SK-N-SH (cell line): ENCODE data around the gene DIAPH2. TPM values are rescaled to one million over a fixed set of nuclear protein-coding genes. Genes with fewer than 3 reads are reported as not detected.

Experiments
- CTCF ChIA-PET: fragments of 300-600, 350-600 bp; formaldehyde crosslinking; extraction: SDS; loops from one replicate; lab custom pipeline; 2021; lab: Yijun Ruan, JAX
- POLR2A ChIA-PET: fragments of 350-600 bp; sonication (Branson Sonifier 250); formaldehyde crosslinking; extraction: SDS; loops from one replicate; lab custom pipeline; 2020; ENCODE audit warnings: antibody characterized with exemption, inconsistent platforms; lab: Yijun Ruan, JAX
- DNase-seq: peaks from one replicate; pipeline ENCODE4 v3.0.0; 2012
- H2AFZ ChIP-seq: fragments of 200-600 bp; sonication (generic); 2 replicates; pipeline ENCODE4 v1.8.1; 2016; ENCODE audit warnings: antibody characterized with exemption, mild to moderate bottlenecking, low read depth
- H3F3A ChIP-seq: fragments of 200-600 bp; sonication (generic); replicated peaks from 2 replicates; pipeline ENCODE3; 2016; ENCODE audit warnings: antibody characterized with exemption, mild to moderate bottlenecking; ENCODE audit not compliant: insufficient read depth
- H3K27ac ChIP-seq, 2 experiments: fragments of 200-500 bp in 1 of 2; fragments of 200-600 bp in 1 of 2; sonication (Bioruptor generic) in 1 of 2; sonication (generic), shearing (Covaris generic) in 1 of 2; 2 replicates each; pipeline versions ENCODE4 v1.5.1 to v1.6.1; 2014 to 2016; ENCODE audit warnings: low read depth in 2 of 2, inconsistent platforms in 1 of 2, low read length in 1 of 2, mild to moderate bottlenecking in 1 of 2, mixed read lengths in 1 of 2
- H3K27me3 ChIP-seq: fragments of 200-600 bp; sonication (generic), shearing (Covaris generic); 2 replicates; pipeline ENCODE4 v1.6.1; 2016; ENCODE audit warnings: mixed run types; ENCODE audit not compliant: insufficient read depth
- H3K36me3 ChIP-seq, 2 experiments: fragments of 200-500 bp in 1 of 2; fragments of 200-600 bp in 1 of 2; sonication (Bioruptor generic) in 1 of 2; sonication (generic) in 1 of 2; replicated peaks in 1 of 2; 2 replicates each; pipeline versions ENCODE3 to v1.5.1; 2014 to 2016; ENCODE audit warnings: low read length in 1 of 2, mild to moderate bottlenecking in 1 of 2; ENCODE audit not compliant: insufficient read depth in 2 of 2, control insufficient read depth in 1 of 2
- H3K4me1 ChIP-seq, 2 experiments: fragments of 200-500 bp in 1 of 2; fragments of 200-600 bp in 1 of 2; sonication (Bioruptor generic) in 1 of 2; sonication (generic), shearing (Covaris generic) in 1 of 2; 2 replicates each; pipeline versions ENCODE4 v1.5.1 to v1.6.1; 2014 to 2016; ENCODE audit warnings: low read depth in 1 of 2, low read length in 1 of 2, mixed run types in 1 of 2; ENCODE audit not compliant: insufficient read depth in 2 of 2, control insufficient read depth in 1 of 2
- H3K4me2 ChIP-seq: fragments of 200-600 bp; sonication (generic), shearing (Covaris generic); 2 replicates; pipeline ENCODE4 v1.6.1; 2017; ENCODE audit warnings: mixed run types
- H3K4me3 ChIP-seq, 2 experiments: fragments of 200-500 bp in 1 of 2; fragments of 200-600 bp in 1 of 2; sonication (Bioruptor generic) in 1 of 2; sonication (generic), shearing (Covaris generic) in 1 of 2; 2 replicates each; pipeline versions ENCODE4 v1.5.1 to v1.8.1; 2014 to 2016; ENCODE audit warnings: low read depth in 2 of 2, inconsistent platforms in 1 of 2, low read length in 1 of 2, mild to moderate bottlenecking in 1 of 2, mixed read lengths in 1 of 2, moderate library complexity in 1 of 2
- H3K79me2 ChIP-seq: fragments of 200-600 bp; sonication (generic); 2 replicates; pipeline ENCODE4 v1.8.1; 2017; ENCODE audit warnings: mild to moderate bottlenecking; ENCODE audit not compliant: insufficient read depth
- H3K9ac ChIP-seq: fragments of 200-600 bp; sonication (generic); 2 replicates; pipeline ENCODE4 v1.6.1; 2017; ENCODE audit warnings: mixed run types
- H3K9me2 ChIP-seq: fragments of 200-600 bp; sonication (generic); 2 replicates; pipeline ENCODE4 v1.6.1; 2017; ENCODE audit warnings: mixed run types
- H3K9me3 ChIP-seq: fragments of 200-600 bp; sonication (generic); 2 replicates; pipeline ENCODE4 v1.6.1; 2017; ENCODE audit warnings: mixed run types, mild to moderate bottlenecking, moderate library complexity
- H4K20me1 ChIP-seq: fragments of 200-600 bp; sonication (generic); 2 replicates; pipeline ENCODE4 v1.6.1; 2017; ENCODE audit warnings: mild to moderate bottlenecking, mixed run types; ENCODE audit not compliant: insufficient read depth
- EP300 ChIP-seq, 2 experiments: IDR thresholded peaks; 2 replicates each; pipeline versions ENCODE4 v1.4.0 to v1.6.1; 2012; ENCODE audit warnings: borderline replicate concordance in 1 of 2, low read depth in 1 of 2, low read length in 1 of 2
- FOXJ3 ChIP-seq: sonication (generic); formaldehyde crosslinking; IDR thresholded peaks from 2 replicates; pipeline ENCODE4 v1.5.1; 2020; ENCODE audit warnings: mild to moderate bottlenecking, missing genetic modification reagents
- GABPA ChIP-seq: IDR thresholded peaks from 2 replicates; pipeline ENCODE4 v1.4.0; 2012; ENCODE audit warnings: low read depth, mild to moderate bottlenecking
- GATA2 ChIP-seq: sonication (generic); formaldehyde crosslinking; IDR thresholded peaks from 2 replicates; pipeline ENCODE4 v1.5.0; 2020; ENCODE audit warnings: mild to moderate bottlenecking, missing genetic modification reagents
- JUND ChIP-seq: IDR thresholded peaks from 2 replicates; pipeline ENCODE4 v1.4.0; 2012
- POLR2AphosphoS5 ChIP-seq: IDR thresholded peaks from 2 replicates; pipeline ENCODE4 v1.6.1; 2012; ENCODE audit warnings: low read depth, low read length
- RAD21 ChIP-seq: IDR thresholded peaks from 2 replicates; pipeline ENCODE4 v1.6.1; 2012; ENCODE audit warnings: mild to moderate bottlenecking, low read length
- SIN3A ChIP-seq: IDR thresholded peaks from 2 replicates; pipeline ENCODE4 v1.6.1; 2012; ENCODE audit warnings: low read depth, mild to moderate bottlenecking, low read length, moderate library complexity, borderline replicate concordance
- TAF1 ChIP-seq: IDR thresholded peaks from 2 replicates; pipeline ENCODE4 v1.6.1; 2012; ENCODE audit warnings: low read depth, mild to moderate bottlenecking, low read length, moderate library complexity, borderline replicate concordance
- TCF12 ChIP-seq: IDR thresholded peaks from 2 replicates; pipeline ENCODE4 v1.4.0; 2012
- WGBS: methylation state at CpG from one replicate; pipeline ENCODE4 v1.1.6; 2017; ENCODE audit warnings: low lambda C conversion rate; 5-methylcytosine and 5-hydroxymethylcytosine counted together
- polyA plus RNA-seq, 3 experiments: library from polyadenylated mRNA; depleted of rRNA; stranded (reverse); fragments of >200 nt; gene quantifications; 2 replicates each; pipeline ENCODE4 v1.2.3, GENCODE V29; 2012
- TF ChIP-seq, protein P1 (sequence below): IDR thresholded peaks from 2 replicates; pipeline ENCODE4 v1.4.0; 2012; ENCODE audit warnings: low read depth
- TF ChIP-seq, protein P2 (sequence below): IDR thresholded peaks from 2 replicates; pipeline ENCODE4 v1.4.0; 2012; ENCODE audit warnings: low read depth, borderline replicate concordance
- TF ChIP-seq, protein P3 (sequence below): fragments of 150-350 bp; IDR thresholded peaks from 2 replicates; pipeline ENCODE4 v1.6.1; 2017; ENCODE audit warnings: antibody characterized with exemption, low read length, low read depth, borderline replicate concordance

Gene DIAPH2
- polyA plus RNA-seq, 1 of the 3 experiments (the other 2 are of a cell fraction), result 1.1 TPM

DNA sequence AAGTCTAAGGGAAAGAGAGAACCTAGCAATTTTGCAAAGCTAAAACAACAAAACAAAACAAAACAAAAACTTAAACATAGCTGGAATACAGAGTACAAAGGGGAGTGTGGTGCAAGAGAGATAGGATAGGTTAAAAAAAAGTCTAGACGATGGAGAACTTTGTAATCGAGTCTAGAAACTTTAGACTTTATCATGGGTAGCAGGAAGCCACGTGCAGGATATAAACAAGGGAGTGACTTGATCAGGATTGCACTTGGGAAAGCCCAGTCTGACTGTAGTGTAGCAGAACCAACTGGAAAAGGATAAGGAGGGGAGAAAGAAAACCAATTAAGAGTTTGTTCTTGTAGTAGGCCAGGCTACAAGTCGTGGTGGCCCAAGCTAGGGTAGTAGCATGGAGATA, 949.2 kb downstream of the DIAPH2 start:
- no peaks in the 10 kb centered on the region for H4K20me1 ChIP-seq
- no peak overlapping the region for H3K4me3 ChIP-seq
- no peak for DNase-seq
- no peak overlapping the region for H2AFZ ChIP-seq
- ChIA-PET CTCF (no interaction called here), POLR2A (no interaction called here)
- 21% methylated on average over 4 of the region's 4 CpGs for WGBS
- H3F3A ChIP-seq, result no peaks in the 10 kb centered on the region
- H3K9me3 ChIP-seq, result no peaks in the 10 kb centered on the region
- no peak overlapping the region for H3K4me2 ChIP-seq
- H3K79me2 ChIP-seq, result no peaks in the 10 kb centered on the region
- no peak overlapping the region for H3K27ac ChIP-seq
- TF ChIP-seq SIN3A (no peak), JUND (no peak), TCF12 (no peak), GABPA (no peak), GATA2 (CRISPR knock-in tag) (no peak), RAD21 (no peak), FOXJ3 (CRISPR knock-in tag) (no peak)
- TF ChIP-seq, protein P1, sequence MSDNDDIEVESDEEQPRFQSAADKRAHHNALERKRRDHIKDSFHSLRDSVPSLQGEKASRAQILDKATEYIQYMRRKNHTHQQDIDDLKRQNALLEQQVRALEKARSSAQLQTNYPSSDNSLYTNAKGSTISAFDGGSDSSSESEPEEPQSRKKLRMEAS, result no peak
- H3K4me1 ChIP-seq, result no peaks in the 10 kb centered on the region
- no peak overlapping the region for H3K9ac ChIP-seq
- no peaks in the 10 kb centered on the region for H3K27me3 ChIP-seq
- no peaks in the 10 kb centered on the region for H3K36me3 ChIP-seq
- no peaks in the 10 kb centered on the region for H3K9me2 ChIP-seq

DNA sequence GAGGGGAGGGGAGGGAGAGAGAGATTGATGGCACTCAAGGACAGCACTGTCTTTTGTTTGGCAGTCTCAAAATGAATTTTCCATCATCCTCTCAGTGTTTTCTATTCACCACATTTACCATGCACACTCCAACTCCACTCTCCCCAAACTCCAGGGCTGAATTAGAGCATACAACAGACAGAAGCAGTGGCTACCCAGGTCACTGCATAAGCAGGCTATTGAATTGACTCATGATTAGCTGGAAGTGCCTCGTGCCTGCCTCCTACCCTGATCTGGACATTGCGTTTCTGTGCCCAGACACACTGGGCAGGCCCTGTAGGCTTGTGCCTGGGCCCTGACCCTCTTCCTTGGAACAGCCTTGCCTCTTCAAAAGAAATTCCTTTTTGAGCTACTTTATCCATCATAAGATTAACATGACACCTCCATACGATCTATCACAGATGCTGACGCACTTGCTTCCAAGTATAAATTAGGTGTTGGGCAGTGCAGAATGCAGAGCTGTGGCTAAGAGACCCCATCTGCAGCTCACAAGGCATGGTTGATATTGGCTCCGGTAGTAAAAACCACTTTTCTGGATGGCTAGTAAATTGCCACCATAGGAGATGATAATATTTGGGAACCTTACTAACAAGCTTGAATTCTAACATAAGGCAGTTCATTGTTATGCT, 952.0 kb downstream of the DIAPH2 start:
- Histone ChIP-seq H3K4me1 (peaks cover 0 to 2% of the 10 kb centered on the region in 2 experiments; a peak in 1 of 4 replicates), H3K27ac (no peak overlapping the region), H4K20me1 (no peaks in the 10 kb centered on the region), H3K4me2 (no peak overlapping the region), H3K36me3 (no peaks in the 10 kb centered on the region), H3K79me2 (no peaks in the 10 kb centered on the region), H3K9me3 (no peaks in the 10 kb centered on the region), H3K9me2 (no peaks in the 10 kb centered on the region), H3F3A (no peaks in the 10 kb centered on the region), H3K9ac (no peak overlapping the region), H3K4me3 (no peak overlapping the region), H2AFZ (no peak overlapping the region), H3K27me3 (no peaks in the 10 kb centered on the region)
- TF ChIP-seq POLR2AphosphoS5, result no peak
- TF ChIP-seq EP300 (IDR thresholded peaks at IDR 0.05; ENCODE audit: borderline replicate concordance in 1 of 2, low read depth in 1 of 2, low read length in 1 of 2), result no peak
- TF ChIP-seq FOXJ3 (CRISPR knock-in tag), result no peak
- TF ChIP-seq, protein P2, sequence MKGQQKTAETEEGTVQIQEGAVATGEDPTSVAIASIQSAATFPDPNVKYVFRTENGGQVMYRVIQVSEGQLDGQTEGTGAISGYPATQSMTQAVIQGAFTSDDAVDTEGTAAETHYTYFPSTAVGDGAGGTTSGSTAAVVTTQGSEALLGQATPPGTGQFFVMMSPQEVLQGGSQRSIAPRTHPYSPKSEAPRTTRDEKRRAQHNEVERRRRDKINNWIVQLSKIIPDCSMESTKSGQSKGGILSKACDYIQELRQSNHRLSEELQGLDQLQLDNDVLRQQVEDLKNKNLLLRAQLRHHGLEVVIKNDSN, result no peak
- TF ChIP-seq TAF1, result no peak
- TF ChIP-seq, protein P3, sequence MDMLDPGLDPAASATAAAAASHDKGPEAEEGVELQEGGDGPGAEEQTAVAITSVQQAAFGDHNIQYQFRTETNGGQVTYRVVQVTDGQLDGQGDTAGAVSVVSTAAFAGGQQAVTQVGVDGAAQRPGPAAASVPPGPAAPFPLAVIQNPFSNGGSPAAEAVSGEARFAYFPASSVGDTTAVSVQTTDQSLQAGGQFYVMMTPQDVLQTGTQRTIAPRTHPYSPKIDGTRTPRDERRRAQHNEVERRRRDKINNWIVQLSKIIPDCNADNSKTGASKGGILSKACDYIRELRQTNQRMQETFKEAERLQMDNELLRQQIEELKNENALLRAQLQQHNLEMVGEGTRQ, result no peak
- TF ChIP-seq GATA2 (CRISPR knock-in tag), result no peak
- no peak for TF ChIP-seq SIN3A
- ChIA-PET CTCF (no interaction called here), POLR2A (no interaction called here)
- WGBS, result 39% methylated on average over 5 of the region's 5 CpGs
- DNase-seq, result no peak
